GM12872 (cell line): Measurements from ENCODE around the gene NRBP1.

Experiments
- CTCF ChIP-seq: IDR thresholded peaks from 3 replicates; pipeline ENCODE4 v1.5.1; 2011; ENCODE audit warnings: low read depth, mild to moderate bottlenecking, low read length, moderate library complexity; ENCODE audit not compliant: insufficient read depth

Gene NRBP1

GRCh38 chr2:27428978-27429541, 629 bp downstream of the NRBP1 start:
- no peak for TF ChIP-seq CTCF

- no peak for TF ChIP-seq CTCF
Measured at GRCh38 chr2:27431395-27431794, 3.0 kb downstream of the NRBP1 start.

- no peak for TF ChIP-seq CTCF
Measured at GRCh38 chr2:27435628-27436027, 7.2 kb downstream of the NRBP1 start.

- TF ChIP-seq CTCF = no peak
Measured at GRCh38 chr2:27441226-27441926, 12.9 kb downstream of the NRBP1 start.

GRCh38 chr2:27441958-27442919, 13.8 kb downstream of the NRBP1 start, which contains the start of gene KRTCAP3:
Gene KRTCAP3 (plus strand): TSS chr2:27442381. CDS start chr2:27442413, 32 bp downstream.
- TF ChIP-seq CTCF = peak; percentile 39; the same call in 2 of the 3 replicates

- no peak for TF ChIP-seq CTCF
Measured at GRCh38 chr2:27442920-27443282, 14.5 kb downstream of the NRBP1 start.

- TF ChIP-seq CTCF = no peak
Measured at GRCh38 chr2:27445155-27445554, 16.7 kb downstream of the NRBP1 start.
